GM12891 (cell line): ENCODE measurements around the gene TRAPPC10.

Experiments
- DNase-seq: peaks from one replicate; pipeline ENCODE4 v3.0.0; 2011; ENCODE audit warnings: low spot score; ENCODE audit not compliant: insufficient read length
- FAIRE-seq: peaks from 2 replicates; lab custom pipeline; 2011; peaks lifted over from hg19 to GRCh38; lab: Jason Lieb, UNC
- PAX5 ChIP-seq: IDR thresholded peaks from 2 replicates; pipeline ENCODE4 v1.6.1; 2011; ENCODE audit warnings: low read length, moderate library complexity, mild to moderate bottlenecking; ENCODE audit not compliant: insufficient read depth, severe bottlenecking
- POLR2A ChIP-seq: IDR thresholded peaks from 2 replicates; pipeline ENCODE4 v1.6.1; 2011; ENCODE audit warnings: low read depth, low read length, control low read depth
- POLR2AphosphoS5 ChIP-seq: IDR thresholded peaks from 2 replicates; pipeline ENCODE4 v1.6.1; 2011; ENCODE audit warnings: low read depth, low read length, control low read depth
- POU2F2 ChIP-seq: IDR thresholded peaks from 2 replicates; pipeline ENCODE4 v1.6.1; 2011; ENCODE audit warnings: low read depth, mild to moderate bottlenecking, control low read depth, low read length, moderate library complexity
- SPI1 ChIP-seq: IDR thresholded peaks from 2 replicates; pipeline ENCODE4 v1.6.1; 2011; ENCODE audit warnings: low read depth, low read length, control low read depth
- TAF1 ChIP-seq: IDR thresholded peaks from 2 replicates; pipeline ENCODE4 v1.6.1; 2011; ENCODE audit warnings: low read depth, low read length, control low read depth

Gene TRAPPC10

DNA sequence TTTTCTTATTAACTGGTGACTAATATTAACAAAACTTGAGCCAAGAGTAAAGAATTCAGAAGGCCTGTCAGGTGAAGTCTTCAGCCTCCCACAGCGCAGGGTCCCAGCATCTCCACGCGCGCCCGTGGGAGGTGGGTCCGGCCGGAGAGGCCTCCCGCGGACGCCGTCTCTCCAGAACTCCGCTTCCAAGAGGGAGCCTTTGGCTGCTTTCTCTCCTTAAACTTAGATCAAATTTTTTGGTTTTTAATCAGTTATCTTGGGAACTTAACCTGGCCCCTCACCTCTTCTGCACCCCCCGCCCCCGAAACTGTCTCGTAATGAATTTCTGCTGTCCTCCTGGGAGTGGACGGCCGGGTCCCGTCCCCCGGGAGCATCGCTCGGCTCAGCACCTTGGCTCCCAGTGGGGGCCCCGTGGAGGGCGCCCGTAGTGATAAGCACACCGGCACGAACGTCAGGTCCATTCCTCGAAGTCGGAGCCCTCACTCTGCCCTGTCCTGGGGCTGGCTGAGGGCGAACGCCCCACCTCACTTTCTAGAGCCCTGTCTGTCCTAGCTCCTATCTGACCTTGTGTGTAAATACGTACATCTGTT lies 29.5 kb upstream of the TRAPPC10 start:
- TF ChIP-seq POU2F2 (no peak), POLR2AphosphoS5 (no peak), SPI1 (no peak), POLR2A (no peak), PAX5 (no peak), TAF1 (no peak)
- FAIRE-seq (no peak), DNase-seq (no peak)

DNA sequence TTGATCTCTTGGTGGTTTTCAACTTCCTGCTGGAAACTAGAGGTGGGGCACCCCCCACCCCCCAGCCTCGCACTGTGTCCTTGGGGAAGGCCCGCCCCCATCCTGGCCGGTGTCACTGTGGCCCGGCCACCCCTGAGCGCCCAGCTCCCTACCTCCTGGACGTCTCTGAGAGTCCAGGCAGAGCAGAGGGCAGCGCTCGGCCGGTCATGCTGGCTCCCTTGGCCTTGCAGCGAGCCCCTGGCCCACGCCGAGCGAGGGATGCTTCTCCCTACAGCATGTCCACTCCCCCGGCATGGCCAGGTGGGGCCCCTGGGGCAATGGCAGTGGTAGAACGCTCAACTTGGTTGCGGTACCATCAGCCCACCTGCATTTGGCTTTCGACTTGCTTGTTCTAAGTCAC lies 28.7 kb upstream of the TRAPPC10 start:
- FAIRE-seq (no peak), DNase-seq (no peak)
- TF ChIP-seq SPI1 (no peak), POLR2AphosphoS5 (no peak), POU2F2 (no peak), POLR2A (no peak), PAX5 (no peak), TAF1 (no peak)

DNA sequence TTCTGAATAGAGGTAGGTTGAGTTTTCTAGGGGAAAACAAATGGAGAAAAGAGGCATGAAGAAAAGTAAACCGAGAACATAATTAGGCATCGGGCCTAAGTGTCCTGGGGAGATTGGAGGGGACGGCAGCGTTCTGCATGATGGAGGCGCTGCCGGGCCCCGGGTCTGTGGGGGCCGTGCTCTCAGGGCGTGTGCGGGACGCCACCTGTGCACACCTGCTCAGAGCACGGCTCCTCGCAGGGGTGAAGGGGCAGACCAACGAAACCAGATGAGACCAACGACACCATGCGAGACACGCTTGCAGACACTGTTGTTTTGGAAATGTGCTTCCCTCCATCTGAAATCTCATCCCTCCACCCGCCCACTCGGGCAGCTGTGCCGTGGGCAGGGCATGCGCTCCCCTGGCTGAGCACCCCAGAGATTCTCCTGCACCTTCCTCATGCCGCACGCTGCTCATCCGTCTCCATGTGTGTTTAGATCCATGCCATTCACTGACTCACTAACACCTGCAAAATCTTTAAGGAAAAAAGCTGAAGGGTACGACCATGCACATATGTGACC lies 28.2 kb upstream of the TRAPPC10 start:
- TF ChIP-seq POLR2AphosphoS5 (peak; percentile 36; the same call in 1 of the 2 replicates), POLR2A (no peak)
- no peak for FAIRE-seq
- DNase-seq: no peak

GRCh38 chr21:43984905-43985689 lies 27.0 kb upstream of the TRAPPC10 start:
- FAIRE-seq (no peak), DNase-seq (no peak)

DNA sequence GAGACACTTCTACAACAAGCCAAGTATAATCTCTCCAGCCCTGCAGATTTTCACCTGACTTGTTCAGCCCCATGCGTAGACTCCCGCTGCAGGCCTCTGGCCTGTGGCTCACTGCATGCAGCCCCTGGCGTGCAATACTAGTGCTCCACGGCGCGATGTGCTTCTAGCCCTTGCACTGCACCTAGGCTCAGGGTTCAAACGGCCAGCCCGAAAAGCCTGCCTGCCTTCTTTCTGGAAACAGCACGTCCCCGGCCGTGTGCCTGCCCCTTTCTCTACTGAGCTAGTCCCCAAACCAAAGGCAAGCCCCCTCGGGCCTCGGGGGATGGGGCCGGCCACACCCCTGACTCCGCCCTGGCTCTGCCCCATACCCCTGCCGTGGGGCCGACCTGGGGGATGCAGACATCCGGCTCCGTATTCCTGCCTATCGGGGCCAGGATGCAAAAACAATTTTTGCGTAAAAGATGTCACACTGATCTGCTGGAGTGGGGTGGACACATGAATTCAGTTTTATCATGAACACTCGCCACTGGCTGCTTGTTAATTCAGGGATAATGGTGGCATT lies 26.3 kb upstream of the TRAPPC10 start:
- no peak for FAIRE-seq
- no peak for DNase-seq
- TF ChIP-seq POLR2AphosphoS5: no peak
- TF ChIP-seq POLR2A: no peak
- no peak for TF ChIP-seq TAF1
- TF ChIP-seq SPI1: no peak
- no peak for TF ChIP-seq PAX5
- TF ChIP-seq POU2F2: no peak

More at GRCh38 chr21:43984905-43985689, 27.0 kb upstream of the TRAPPC10 start:
- TF ChIP-seq POLR2AphosphoS5: peak; percentile 35
- no peak for TF ChIP-seq POU2F2
- no peak for TF ChIP-seq SPI1

DNA sequence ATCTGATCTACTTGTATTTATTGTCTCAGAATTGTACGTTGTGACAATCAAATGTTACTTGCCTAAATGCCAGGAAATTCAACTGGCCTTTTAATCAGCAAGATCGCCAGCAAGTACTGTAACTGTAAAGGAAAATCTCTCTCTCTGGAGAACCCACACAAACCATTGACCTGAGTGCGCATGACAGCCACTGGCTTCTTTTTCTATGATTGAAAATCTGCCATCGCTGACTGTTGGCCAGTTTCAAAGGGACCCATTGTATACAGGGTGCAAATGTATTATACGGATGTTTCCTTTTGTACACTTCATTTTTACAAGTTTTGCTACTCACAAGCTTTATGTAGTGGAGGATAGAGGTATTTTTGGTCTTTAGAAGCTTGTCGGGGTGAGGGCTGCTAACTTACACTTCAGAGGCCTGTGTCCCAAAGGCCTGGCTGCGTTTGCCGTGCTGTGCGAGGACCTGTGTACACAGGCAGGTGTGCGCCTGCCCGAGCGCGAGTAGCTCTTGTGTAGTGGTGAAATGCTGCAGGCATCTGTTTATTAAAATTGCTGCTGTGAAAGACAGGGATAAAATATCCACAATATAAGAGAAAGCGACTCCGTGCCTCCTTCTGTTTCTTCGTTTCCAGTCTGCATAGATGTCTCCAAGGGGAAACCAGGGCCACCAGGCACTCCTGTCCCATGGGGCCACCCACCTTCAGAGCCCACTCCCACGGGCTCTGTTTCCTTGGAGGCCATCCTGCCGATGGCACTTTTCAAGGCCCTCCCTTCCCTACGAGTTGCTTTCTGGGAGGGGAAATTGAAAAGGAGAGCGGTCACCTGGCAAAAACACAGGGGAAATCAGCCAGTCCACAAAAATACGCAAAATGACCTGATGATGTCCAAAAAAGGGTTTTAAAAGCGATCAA lies 25.3 kb upstream of the TRAPPC10 start:
- DNase-seq (no peak), FAIRE-seq (no peak)
- TF ChIP-seq POLR2A: no peak
- no peak for TF ChIP-seq PAX5
- TF ChIP-seq SPI1: no peak
- no peak for TF ChIP-seq TAF1
- no peak for TF ChIP-seq POLR2AphosphoS5
- no peak for TF ChIP-seq POU2F2

- TF ChIP-seq POLR2AphosphoS5 (no peak), SPI1 (no peak), POU2F2 (no peak), POLR2A (no peak), TAF1 (no peak), PAX5 (no peak)
- FAIRE-seq (no peak), DNase-seq (no peak)
Measured at GRCh38 chr21:43987509-43987908, 24.6 kb upstream of the TRAPPC10 start.

DNA sequence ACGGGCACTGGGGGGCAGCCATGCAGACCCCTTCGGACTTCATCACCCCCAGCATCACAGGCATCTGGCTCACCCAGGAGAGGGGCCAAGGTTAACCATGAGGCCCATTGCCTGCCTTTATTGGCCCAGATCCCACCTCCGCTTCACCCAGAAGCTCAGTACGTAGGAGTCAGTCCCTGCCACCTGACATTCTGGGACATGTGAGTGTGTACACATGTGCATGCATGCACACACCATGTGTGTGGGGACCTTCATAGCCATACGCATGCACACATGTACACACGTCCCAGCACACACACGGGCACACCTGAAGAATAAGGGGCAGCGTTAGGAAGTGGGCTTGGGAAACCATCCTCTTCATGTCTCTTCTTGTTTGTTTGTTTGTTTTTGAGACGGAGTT lies 24.1 kb upstream of the TRAPPC10 start:
- TF ChIP-seq POU2F2: no peak
- TF ChIP-seq SPI1: no peak
- TF ChIP-seq POLR2A: no peak
- TF ChIP-seq POLR2AphosphoS5: no peak
- no peak for TF ChIP-seq TAF1
- no peak for TF ChIP-seq PAX5
- FAIRE-seq (no peak), DNase-seq (no peak)
